GM18505 (cell line): ENCODE results near the gene LZTS3.
"Not testable (repeated sequence)": the region's sequence is repeated elsewhere in the genome, so short reads cannot be mapped to it uniquely, and the experiment has no call there.

Experiments used
- ATAC-seq: cut with Tn5 transposase; IDR thresholded peaks from one replicate; pipeline ENCODE4 v1.9.1; 2021; ENCODE audit not compliant: unreplicated experiment
- POLR2A ChIP-seq: IDR thresholded peaks from 4 replicates; pipeline ENCODE4 v1.6.1; 2011; ENCODE audit warnings: borderline replicate concordance; ENCODE audit not compliant: insufficient read depth, insufficient read length; ENCODE audit errors: extremely low read depth

The LZTS3 gene

DNA sequence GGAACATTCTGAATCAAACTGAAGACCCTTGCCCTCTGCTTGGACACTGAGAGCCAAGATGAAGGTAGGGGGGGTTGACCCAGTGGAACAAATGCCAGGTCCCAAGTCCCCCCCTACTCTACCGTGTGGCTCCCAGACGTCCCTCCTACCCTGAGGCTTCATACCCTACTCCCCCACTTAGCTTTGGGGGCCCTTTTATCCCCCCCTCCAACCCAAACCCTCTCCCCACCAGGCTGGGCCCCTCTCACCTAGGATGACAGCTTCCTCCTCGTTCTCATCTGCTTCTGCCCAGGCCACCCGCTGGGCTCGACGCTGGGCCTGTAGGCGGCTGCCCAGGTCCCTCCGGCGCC is 29.6 kb upstream of the LZTS3 start:
- ATAC-seq: no peak
- no peak for TF ChIP-seq POLR2A

DNA sequence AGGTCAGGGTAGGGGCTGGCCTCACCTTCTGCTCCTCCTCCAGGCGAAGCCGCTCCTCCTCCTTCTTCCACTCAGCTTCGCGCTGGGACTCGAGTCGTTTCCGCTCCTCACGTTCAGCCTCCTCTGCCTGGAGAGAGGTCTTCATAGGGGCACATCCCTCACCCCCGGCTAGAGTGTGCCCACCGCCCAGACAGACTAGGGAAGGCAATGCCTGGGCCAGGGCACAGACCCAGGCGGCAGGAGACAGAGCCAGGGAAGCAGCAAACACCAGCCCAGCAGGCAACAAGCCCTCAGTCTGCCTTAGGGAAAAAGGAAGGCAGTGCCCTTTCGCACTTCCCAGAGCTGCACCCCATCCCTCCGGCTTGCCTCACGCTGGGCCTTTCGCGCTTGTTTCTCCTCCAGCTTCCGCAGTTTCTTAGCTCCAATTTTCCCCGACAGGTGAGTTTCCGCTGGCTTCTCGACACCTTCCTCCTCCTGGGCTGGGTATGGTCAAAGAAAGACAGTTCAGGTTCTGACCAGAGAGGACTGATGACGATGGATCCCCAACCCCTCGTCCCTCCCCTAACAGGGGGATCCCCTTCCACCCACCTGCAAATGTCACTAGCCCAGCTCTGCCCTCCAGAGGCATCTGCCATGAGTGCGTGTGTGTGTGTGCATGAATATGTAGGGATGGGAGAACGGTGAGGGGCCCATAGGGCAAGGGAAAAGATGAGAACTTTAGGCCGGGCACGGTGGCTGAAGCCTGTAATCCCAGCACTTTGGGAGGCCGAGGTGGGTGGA is 26.8 kb upstream of the LZTS3 start:
- TF ChIP-seq POLR2A: no peak
- no peak for ATAC-seq

DNA sequence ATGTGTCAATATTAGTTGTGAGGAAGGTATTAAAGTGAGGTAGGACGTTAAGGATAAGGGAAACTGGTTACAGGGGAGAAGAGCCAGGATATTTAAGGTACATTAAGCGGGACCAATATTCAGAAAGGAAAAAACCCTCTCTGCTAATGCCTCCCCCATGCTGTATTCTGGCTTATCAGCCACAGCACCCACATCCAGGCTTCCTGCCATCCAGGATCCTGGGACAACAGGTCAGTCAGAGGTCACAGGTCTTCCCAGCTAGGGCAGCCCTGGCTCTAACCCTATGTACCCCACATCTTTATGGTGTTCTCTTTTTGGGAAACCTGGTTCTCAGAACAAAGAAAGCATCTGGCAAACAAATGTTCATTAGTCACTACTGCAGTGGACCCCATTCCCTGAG is 25.9 kb upstream of the LZTS3 start:
- no peak for ATAC-seq
- TF ChIP-seq POLR2A: no peak

DNA sequence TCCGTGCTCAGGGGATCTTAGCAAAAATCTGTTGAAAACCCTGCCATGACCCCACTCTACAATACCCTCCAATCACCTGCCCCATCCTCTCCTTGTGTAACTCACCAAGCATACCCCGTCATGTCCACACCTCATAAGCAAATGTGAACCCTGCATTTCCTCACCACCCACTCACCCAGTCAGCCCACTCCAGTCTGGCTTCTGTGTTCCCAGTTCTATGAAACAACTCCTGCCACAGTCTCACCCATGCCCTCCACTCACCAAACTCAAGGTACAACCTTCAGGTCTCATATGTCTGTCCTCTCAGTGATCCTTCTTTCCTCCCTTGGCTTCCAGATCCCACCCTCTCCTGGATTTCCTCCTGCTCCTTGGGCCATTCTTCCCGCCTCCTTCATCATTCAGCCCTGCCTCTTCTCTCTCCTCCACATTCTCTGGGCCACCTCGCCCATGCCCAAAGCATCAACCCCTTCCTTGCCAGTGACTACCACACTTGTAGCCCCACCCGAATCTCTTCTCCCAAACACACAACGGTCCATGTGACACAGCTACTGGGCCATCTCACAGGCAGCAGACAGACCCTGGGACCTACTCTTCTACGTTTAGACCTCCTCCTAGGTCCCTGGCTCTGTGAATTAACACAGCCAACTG is 22.4 kb upstream of the LZTS3 start:
- ATAC-seq: no peak

DNA sequence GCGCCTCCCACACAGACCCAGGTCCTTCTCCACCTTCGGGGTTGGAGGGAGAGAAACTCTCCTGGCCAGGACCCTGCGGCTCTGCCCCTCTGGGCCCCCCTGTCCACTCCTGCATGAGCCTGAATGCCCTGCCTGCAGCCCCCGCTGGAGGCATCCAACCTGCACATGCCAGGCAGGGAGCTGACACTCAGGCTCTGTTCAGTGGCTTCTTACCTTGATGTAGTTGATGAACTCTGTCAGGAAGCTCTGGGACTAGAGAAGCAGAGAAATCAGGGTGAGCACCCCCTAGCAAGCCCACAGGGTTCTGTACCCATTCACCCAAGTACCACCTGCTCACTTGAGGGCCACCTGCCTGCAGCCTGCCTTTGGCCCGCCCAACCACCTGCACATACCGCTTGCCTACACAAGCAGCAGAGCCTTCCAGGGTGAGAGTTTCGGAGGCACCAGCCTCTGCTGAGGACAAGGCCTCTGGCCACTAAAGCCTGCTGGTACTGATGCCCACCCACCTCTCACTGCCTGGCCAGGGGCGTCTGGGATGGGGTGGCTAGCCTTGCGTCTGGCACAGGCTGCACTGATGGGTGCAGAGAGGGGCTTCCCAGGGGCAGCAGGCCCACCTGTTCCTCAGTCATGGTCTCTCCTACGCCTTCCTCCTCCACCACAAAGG is 21.4 kb upstream of the LZTS3 start:
- no peak for ATAC-seq
- TF ChIP-seq POLR2A: no peak

More for the DNA sequence above, 22.4 kb upstream of the LZTS3 start:
- no peak for TF ChIP-seq POLR2A

DNA sequence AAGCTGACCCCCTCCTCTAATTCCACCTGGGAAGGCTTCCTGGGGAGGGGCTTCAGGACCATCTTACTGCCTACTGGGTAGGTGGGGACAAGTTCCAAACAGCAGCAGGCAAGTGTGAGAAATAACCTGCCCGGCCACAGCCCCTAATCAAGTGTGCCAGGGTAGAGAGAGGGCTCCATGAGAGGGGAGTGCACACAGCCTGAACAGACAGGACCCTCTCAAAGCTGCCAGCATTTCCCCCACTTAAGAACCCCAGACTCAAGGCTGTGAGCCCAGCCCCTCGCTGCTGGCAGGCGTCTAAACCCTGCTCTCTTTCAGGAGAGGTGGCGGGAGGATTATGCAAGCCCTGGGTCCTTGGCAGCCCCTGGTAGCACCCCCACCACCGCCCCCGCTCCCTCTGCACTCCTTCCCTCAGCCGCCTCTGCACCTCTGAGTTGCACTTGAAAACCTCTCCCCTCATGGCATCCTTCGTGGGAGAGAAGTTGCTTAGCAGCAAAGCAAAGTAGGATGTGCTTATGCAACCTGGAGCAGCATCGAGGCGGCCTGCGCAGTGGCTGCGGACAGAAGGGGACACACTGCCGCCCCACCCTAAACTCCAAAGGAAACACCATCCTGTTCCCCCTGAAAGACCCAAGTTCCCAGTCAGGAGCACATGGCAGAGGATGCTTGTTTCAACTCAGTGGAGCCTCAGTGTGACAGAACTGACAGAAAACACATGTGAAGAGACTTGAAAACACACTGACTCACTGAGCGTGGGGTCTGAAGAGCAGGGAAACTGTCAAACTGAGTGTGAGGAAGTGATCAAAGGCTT is 20.7 kb upstream of the LZTS3 start:
- no peak for TF ChIP-seq POLR2A
- ATAC-seq: no peak

DNA sequence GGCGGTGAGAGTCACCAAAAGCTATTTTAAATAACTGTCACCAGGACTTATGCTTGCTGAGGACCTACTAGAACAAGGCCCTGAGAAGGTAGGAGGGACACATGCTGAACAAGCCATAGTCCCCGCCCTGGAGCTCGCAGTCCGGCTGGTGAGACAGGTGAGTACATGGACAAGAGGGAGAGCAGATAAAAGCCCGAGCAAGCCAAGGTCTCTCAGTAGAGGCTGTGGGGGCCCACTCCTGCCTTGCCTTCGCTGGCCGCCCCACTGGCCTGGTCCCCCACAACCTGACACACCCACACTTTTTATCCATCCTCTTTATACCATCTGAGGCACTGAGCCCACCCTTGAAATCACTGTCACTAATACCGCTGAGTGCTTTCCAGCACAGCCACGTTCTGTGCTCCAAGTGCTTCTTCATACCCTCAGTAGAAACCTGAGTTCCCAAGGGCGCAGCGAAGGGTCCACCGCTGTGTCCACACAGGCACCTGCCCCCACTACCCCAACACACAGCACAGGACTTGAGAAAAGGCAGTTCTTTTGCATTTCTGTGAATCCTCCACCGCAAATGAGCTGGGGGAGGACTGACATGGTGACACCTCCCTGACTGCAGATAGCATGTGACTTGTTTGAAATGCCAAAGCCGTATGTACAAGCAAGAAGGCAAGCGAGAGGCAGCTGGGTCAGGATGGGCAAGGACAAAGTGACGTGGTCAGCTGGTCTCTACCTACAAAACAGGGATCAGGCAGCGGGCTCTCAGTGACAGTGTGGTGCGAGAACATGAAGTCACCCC is 19.1 kb upstream of the LZTS3 start:
- ATAC-seq: no peak
- TF ChIP-seq POLR2A: no peak

DNA sequence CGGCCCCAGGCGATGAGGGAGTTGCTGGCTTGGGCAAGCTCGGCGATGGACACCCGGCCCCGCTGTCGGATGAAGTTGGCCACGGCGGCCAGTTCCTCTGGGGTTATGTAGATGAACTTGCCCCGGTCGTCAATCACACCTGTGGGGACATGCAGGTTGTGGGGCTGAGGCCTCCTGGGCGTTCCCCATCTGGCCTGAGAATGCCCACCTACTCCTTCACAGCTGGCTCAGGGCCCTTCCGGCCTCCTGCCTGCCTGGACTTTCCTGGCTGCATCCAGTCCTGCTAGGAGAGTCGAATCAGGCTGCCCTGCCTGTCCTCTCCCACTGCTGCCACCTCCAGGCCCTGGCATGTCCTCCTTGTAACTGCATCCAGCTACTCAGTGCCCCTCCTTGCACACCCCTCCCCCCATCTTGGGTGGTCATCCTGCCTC is 17.3 kb upstream of the LZTS3 start:
- no peak for TF ChIP-seq POLR2A
- ATAC-seq: no peak

DNA sequence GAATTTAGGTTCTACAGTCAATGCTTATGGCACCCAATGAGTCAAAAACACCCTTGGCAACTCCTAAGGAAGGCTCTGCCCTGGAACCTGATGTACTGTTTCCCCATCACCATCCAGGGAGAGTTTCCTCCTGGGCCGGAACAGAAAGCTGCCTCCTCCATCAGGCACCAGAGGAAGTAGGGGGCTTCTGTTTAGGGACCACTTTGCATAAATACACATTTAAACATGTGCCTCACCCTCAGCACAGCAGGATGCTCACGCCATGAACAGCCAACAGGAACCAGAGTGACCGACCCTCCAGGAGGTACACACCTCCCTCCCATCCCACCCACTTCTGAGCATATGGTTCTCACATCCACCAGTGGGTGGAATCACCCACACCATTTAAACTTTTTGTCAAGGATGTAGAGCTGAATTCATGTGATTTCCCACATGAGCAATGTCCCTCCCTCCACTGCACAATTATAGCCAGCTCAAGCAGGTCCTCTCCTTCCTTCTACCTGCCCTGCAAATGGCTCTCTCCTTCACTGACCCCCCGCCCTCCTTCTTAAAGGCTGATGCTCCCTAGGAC is 16.3 kb upstream of the LZTS3 start:
- ATAC-seq: no peak
- TF ChIP-seq POLR2A: no peak

DNA sequence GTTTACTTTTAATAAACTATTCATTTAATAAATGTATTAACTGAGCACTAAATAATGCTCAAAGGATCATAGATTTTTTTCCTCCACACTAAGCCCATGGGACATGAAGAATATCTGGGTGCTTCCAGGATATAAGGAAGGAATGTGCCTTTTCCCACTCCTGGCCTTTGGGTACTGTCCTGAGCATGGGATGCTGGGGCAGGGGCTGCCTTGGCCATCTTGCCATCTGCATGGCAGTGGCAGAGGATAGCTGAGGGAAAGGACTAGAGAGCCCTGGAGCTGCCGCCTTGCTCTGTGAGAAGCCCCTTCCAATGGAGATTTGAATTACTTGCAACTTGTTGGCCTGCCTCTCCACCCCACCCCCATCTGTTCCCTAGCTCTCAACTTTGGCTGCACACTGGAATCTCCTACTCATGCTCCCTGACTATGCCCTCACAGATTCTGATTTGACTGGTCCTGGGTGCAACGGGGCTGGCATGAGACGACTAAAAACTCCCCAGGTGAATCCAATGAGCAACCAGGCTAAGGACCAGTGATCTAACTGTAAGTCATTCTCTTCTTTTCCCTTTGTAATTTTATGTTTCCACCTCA is 15.6 kb upstream of the LZTS3 start:
- no peak for ATAC-seq
- TF ChIP-seq POLR2A: no peak

DNA sequence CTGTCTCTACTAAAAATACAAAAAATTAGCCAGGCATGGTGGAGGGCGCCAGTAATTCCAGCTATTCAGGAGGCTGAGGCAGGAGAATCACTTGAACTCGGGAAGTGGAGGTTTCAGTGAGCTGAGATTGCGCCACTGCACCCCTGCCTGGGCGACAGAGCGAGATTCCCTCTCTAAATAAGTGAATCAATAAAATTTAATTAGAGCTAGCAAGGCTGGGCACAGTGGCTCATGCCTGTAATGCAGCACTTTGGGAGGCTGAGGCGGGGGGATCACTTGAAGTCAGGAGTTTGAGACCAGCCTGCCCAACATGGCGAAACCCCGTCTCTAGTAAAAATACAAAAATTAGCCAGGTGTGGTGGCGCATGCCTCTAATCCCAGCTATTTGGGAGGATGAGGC is 14.5 kb upstream of the LZTS3 start:
- not testable (repeated sequence) for ATAC-seq
